Neural progenitor cell (in vitro differentiated cells): ENCODE results near the gene FKRP. TPM values are rescaled to one million over a fixed set of nuclear protein-coding genes. Genes with fewer than 3 reads are reported as not detected.

Source experiments
- DNase-seq: peaks from one replicate; pipeline ENCODE4 v3.0.0-alpha.2; 2016; ENCODE audit warnings: low spot score
- H2AFZ ChIP-seq: fragments of 200-600 bp; sonication (generic); replicated peaks from 2 replicates; pipeline ENCODE4 v1.6.1; 2016; ENCODE audit warnings: antibody characterized with exemption
- H3F3A ChIP-seq: fragments of 200-600 bp; sonication (generic); 2 replicates; pipeline ENCODE4 v1.6.1; 2016; ENCODE audit warnings: antibody characterized with exemption, low read depth
- H3K27ac ChIP-seq: fragments of 200-600 bp; sonication (generic); 2 replicates; pipeline ENCODE4 v1.5.1; 2016; ENCODE audit warnings: mild to moderate bottlenecking
- H3K27me3 ChIP-seq: fragments of 200-600 bp; sonication (generic); 2 replicates; pipeline ENCODE4 v1.6.1; 2016; ENCODE audit warnings: mild to moderate bottlenecking, moderate library complexity
- H3K36me3 ChIP-seq: fragments of 200-600 bp; sonication (generic); 2 replicates; pipeline ENCODE4 v1.5.1; 2016
- H3K4me1 ChIP-seq: fragments of 200-600 bp; sonication (generic); 2 replicates; pipeline ENCODE4 v1.6.1; 2016; ENCODE audit warnings: mixed run types
- H3K4me2 ChIP-seq: fragments of 200-600 bp; sonication (generic); 2 replicates; pipeline ENCODE4 v1.6.1; 2016
- H3K4me3 ChIP-seq: fragments of 200-600 bp; sonication (generic); 2 replicates; pipeline ENCODE4 v1.5.1; 2016
- H3K79me2 ChIP-seq: fragments of 200-600 bp; sonication (generic); 2 replicates; pipeline ENCODE4 v1.6.1; 2016; ENCODE audit warnings: low read depth
- H3K9ac ChIP-seq: fragments of 200-600 bp; sonication (generic); 2 replicates; pipeline ENCODE4 v1.6.1; 2016
- H3K9me3 ChIP-seq: fragments of 200-600 bp; sonication (generic); 2 replicates; pipeline ENCODE4 v1.5.1; 2016; ENCODE audit warnings: low read depth
- H4K20me1 ChIP-seq: fragments of 200-600 bp; sonication (generic); 2 replicates; pipeline ENCODE4 v1.6.1; 2016; ENCODE audit warnings: low read depth
- H3K27ac Mint-ChIP-seq: 3 replicates; pipeline ENCODE4 v1.8.0; 2021; ENCODE audit warnings: mixed read lengths
- H3K27me3 Mint-ChIP-seq: 2 replicates; pipeline ENCODE4 v1.8.0; 2022; ENCODE audit warnings: low read depth, mild to moderate bottlenecking, inconsistent platforms, moderate library complexity, mixed read lengths; ENCODE audit not compliant: insufficient read depth
- H3K36me3 Mint-ChIP-seq: 3 replicates; pipeline ENCODE4 v1.8.0; 2021; ENCODE audit warnings: mixed read lengths
- H3K4me1 Mint-ChIP-seq: 3 replicates; pipeline ENCODE4 v1.8.0; 2021; ENCODE audit warnings: mixed read lengths
- H3K4me3 Mint-ChIP-seq: 3 replicates; pipeline ENCODE4 v1.8.0; 2021; ENCODE audit warnings: mild to moderate bottlenecking, moderate library complexity, mixed read lengths
- H3K9me3 Mint-ChIP-seq: 3 replicates; pipeline ENCODE4 v1.8.0; 2020; ENCODE audit warnings: mixed read lengths
- EZH2 ChIP-seq: fragments of 200-600 bp; sonication (generic); IDR thresholded peaks from 2 replicates; pipeline ENCODE4 v1.6.1; 2017; ENCODE audit warnings: antibody characterized with exemption, mild to moderate bottlenecking, moderate library complexity
- EZH2phosphoT487 ChIP-seq: fragments of 200-600 bp; sonication (generic); IDR thresholded peaks from 2 replicates; pipeline ENCODE4 v1.6.1; 2017; ENCODE audit warnings: antibody characterized with exemption
- total RNA-seq: library from RNA; depleted of rRNA; stranded (reverse); fragments of >200 nt; gene quantifications from 2 replicates; pipeline ENCODE4 v1.2.3, GENCODE V29; 2015; ENCODE audit warnings: low replicate concordance
- TF ChIP-seq, protein P1 (sequence below): fragments of 200-600 bp; sonication (generic); IDR thresholded peaks from 2 replicates; pipeline ENCODE4 v1.5.1; 2017; ENCODE audit warnings: antibody characterized with exemption, mild to moderate bottlenecking

FKRP gene
- total RNA-seq, 1 donor from 2014 or later = 18.6 TPM

DNA sequence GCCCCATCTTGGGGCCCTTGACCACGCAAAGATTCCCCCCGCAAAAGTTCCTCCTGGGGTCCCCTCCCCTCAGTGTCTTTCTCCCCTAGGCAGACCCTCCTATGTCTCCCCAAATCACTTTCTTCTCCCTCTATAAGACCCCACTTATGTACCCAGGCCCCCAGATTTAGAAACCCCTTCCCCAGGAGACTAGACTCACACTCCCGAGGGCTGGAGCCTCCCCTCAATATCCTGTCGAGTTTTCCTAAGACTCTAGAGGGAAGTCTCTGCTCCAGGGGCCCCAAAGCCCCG, 41.1 kb downstream of the FKRP start:
- peak overlapping the region; percentile 78 for H3K4me2 ChIP-seq
- peak overlapping the region; percentile 53 for H3K4me3 ChIP-seq
- peak overlapping the region; percentile 13 for H2AFZ ChIP-seq
- peaks cover 22% of the 10 kb centered on the region for H3F3A ChIP-seq
- H4K20me1 ChIP-seq = peaks cover 48% of the 10 kb centered on the region
- Mint-ChIP-seq H3K9me3 (no peaks in the 10 kb centered on the region), H3K27me3 (peaks cover 4% of the 10 kb centered on the region), H3K4me3 (peak overlapping the region; percentile 96), H3K27ac (peak overlapping the region; percentile 94), H3K36me3 (peaks cover 5% of the 10 kb centered on the region), H3K4me1 (peaks cover 43% of the 10 kb centered on the region)
- H3K27me3 ChIP-seq = peaks cover 8% of the 10 kb centered on the region
- no peak for TF ChIP-seq EZH2phosphoT487
- no peak for TF ChIP-seq EZH2
- TF ChIP-seq, protein P1, sequence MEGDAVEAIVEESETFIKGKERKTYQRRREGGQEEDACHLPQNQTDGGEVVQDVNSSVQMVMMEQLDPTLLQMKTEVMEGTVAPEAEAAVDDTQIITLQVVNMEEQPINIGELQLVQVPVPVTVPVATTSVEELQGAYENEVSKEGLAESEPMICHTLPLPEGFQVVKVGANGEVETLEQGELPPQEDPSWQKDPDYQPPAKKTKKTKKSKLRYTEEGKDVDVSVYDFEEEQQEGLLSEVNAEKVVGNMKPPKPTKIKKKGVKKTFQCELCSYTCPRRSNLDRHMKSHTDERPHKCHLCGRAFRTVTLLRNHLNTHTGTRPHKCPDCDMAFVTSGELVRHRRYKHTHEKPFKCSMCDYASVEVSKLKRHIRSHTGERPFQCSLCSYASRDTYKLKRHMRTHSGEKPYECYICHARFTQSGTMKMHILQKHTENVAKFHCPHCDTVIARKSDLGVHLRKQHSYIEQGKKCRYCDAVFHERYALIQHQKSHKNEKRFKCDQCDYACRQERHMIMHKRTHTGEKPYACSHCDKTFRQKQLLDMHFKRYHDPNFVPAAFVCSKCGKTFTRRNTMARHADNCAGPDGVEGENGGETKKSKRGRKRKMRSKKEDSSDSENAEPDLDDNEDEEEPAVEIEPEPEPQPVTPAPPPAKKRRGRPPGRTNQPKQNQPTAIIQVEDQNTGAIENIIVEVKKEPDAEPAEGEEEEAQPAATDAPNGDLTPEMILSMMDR = no peak
- peak overlapping the region; percentile 53 for H3K9ac ChIP-seq
- H3K9me3 ChIP-seq = no peaks in the 10 kb centered on the region
- H3K27ac ChIP-seq = no peak overlapping the region
- H3K36me3 ChIP-seq = no peaks in the 10 kb centered on the region
- H3K4me1 ChIP-seq = peaks cover 20% of the 10 kb centered on the region
- DNase-seq = no peak
- H3K79me2 ChIP-seq = peaks cover 63% of the 10 kb centered on the region

DNA sequence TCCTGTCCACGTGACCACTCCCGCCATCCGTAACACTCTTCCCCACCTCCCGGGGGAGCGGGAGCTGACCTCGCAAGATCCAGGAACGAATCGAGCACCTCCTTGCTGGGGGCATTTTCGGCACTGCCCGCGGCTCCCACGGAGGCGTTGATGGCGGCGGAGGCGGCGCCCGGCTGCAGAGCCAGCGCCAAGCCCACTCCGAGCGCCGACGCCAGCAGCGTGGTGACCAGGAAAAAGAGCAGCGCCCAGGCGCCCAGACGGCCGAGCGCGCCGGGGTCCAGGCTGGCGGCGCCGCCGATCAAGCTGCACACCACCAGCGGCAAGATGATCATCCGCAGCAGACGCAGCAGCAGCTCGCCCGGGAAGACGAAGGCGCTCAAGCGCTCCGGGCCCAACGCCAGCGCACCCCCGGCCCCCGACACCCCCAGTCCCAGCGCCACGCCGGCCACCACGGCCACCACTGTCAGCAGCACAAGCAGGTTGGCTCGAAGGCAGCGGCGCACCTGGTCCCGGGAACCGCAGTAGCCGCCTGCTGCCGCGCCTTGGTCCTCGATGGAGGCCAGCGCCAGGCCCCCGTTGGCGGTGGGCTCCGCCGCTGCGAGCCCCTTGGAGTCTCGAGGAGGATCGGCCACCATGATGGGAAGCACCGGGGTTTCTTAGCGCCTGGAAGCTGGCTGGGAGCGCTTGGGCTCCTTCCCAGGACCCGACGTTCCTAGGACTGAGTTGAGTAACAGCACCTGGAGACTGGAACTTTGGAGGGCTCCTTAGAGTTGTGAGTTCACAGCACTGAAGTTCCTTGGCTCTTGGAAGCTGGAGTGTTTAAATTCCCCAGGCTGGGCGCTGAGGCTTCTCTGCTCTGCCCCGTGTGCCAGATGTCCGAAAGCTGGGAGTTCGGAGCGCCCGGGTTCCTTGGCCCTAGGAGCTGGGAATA, 41.7 kb downstream of the FKRP start:
- Histone ChIP-seq H2AFZ (peak overlapping the region; percentile 13), H3K79me2 (peaks cover 57% of the 10 kb centered on the region)

DNA sequence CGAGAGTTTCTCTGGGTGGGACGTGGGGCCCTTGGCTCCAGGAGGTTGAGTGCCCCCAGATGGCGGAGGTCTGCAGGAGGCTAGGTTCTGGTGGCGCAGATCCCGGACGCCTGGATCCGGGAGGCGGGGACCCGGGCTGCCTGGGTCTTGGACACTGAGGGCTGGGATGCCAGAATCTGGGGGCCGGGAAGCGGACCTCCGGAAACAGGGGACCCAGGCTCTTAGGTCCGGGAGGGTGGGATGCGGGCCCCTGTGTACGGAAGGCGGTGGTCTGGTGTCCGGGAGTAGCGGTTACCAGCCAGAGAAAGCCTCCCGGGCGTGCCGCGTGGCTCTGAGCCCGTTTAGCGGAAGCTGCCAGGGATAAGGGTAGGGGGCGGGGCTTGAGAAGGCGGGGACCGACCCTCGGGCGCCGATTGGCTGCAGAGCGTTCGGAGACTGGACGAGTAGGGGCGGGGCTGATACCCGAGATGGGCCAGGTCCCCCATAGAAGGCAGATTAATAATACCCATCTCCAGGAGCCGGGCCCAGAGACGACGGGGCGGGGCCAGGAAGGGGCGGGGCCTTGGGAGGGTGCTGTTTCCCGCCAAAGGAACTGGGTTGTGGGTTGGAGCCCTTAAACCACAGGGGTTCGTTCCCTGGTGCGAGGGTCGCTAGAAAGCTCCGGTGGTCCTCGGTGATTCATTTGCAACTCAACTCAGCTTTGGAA, 42.6 kb downstream of the FKRP start, which contains the start of gene SLC1A5:
TSS of gene SLC1A5 (minus strand) at position 333 of the 706 bp plus-strand sequence. CDS start 629 bp downstream, outside the sequence.
- H3K27ac ChIP-seq = no peak within 1 kb of the TSS

More for the DNA sequence above, 41.7 kb downstream of the FKRP start:
- no peak overlapping the region for H3K27ac ChIP-seq
- Mint-ChIP-seq H3K36me3 (peaks cover 4% of the 10 kb centered on the region), H3K4me1 (peaks cover 43% of the 10 kb centered on the region), H3K27ac (peak overlapping the region; percentile 94), H3K27me3 (peaks cover 4% of the 10 kb centered on the region), H3K9me3 (no peaks in the 10 kb centered on the region), H3K4me3 (peak overlapping the region; percentile 96)
- peak; percentile 74 for DNase-seq
- H3F3A ChIP-seq = peaks cover 22% of the 10 kb centered on the region
- no peaks in the 10 kb centered on the region for H3K9me3 ChIP-seq
- H4K20me1 ChIP-seq = peaks cover 45% of the 10 kb centered on the region
- no peaks in the 10 kb centered on the region for H3K36me3 ChIP-seq
- H3K27me3 ChIP-seq = peaks cover 8% of the 10 kb centered on the region
- peak overlapping the region; percentile 53 for H3K4me3 ChIP-seq
- H3K4me2 ChIP-seq = peak overlapping the region; percentile 78
- peak overlapping the region; percentile 53 for H3K9ac ChIP-seq
- TF ChIP-seq EZH2 = no peak
- TF ChIP-seq, protein P1 = no peak
- TF ChIP-seq EZH2phosphoT487 = no peak
- H3K4me1 ChIP-seq = peaks cover 20% of the 10 kb centered on the region

More for the DNA sequence above, 42.6 kb downstream of the FKRP start, which contains the start of gene SLC1A5:
- DNase-seq = peak; percentile 99
- H3K9ac ChIP-seq = peak within 1 kb of the TSS; percentile 53
- no peaks in the 10 kb centered on the region for H3K36me3 ChIP-seq
- no peak for TF ChIP-seq EZH2
- no peak for TF ChIP-seq EZH2phosphoT487
- TF ChIP-seq, protein P1 = peak; percentile 18
- peak within 1 kb of the TSS; percentile 96 for H3K4me3 Mint-ChIP-seq
- H3K9me3 Mint-ChIP-seq = no peaks in the 10 kb centered on the region
- peak within 1 kb of the TSS; percentile 53 for H3K4me3 ChIP-seq
- peak within 1 kb of the TSS; percentile 13 for H2AFZ ChIP-seq
- H4K20me1 ChIP-seq = peaks cover 40% of the 10 kb centered on the region
- no peaks in the 10 kb centered on the region for H3K36me3 Mint-ChIP-seq
- H3K27ac Mint-ChIP-seq = no peak within 1 kb of the TSS
- no peaks in the 10 kb centered on the region for H3K9me3 ChIP-seq
- peaks cover 49% of the 10 kb centered on the region for H3K79me2 ChIP-seq
- H3K27me3 ChIP-seq = peaks cover 8% of the 10 kb centered on the region
- H3F3A ChIP-seq = peaks cover 22% of the 10 kb centered on the region
- peak within 1 kb of the TSS; percentile 78 for H3K4me2 ChIP-seq
- H3K27me3 Mint-ChIP-seq = peaks cover 4% of the 10 kb centered on the region
- peaks cover 20% of the 10 kb centered on the region for H3K4me1 ChIP-seq
- H3K4me1 Mint-ChIP-seq = peaks cover 36% of the 10 kb centered on the region
